HAP-1 (cell line): Measurements from ENCODE around the gene PALLD.

Experiments
- DNase-seq, 2 experiments: peaks; one replicate each; pipeline ENCODE4 v3.0.0-alpha.2; 2016 to 2020; ENCODE audit warnings: low spot score in 2 of 2
- H3K27me3 ChIP-seq: fragments of 250-450 bp; sonication (Bioruptor Pico); 2 replicates; pipeline ENCODE4 v1.5.1; 2020; ENCODE audit warnings: low read depth, mild to moderate bottlenecking, moderate library complexity
- H3K36me3 ChIP-seq: fragments of 250-450 bp; sonication (Bioruptor Pico); replicated peaks from 2 replicates; pipeline ENCODE4 v1.5.1; 2020; ENCODE audit warnings: mild to moderate bottlenecking
- H3K4me1 ChIP-seq: fragments of 250-450 bp; sonication (Bioruptor Pico); 2 replicates; pipeline ENCODE4 v1.5.1; 2020; ENCODE audit warnings: mild to moderate bottlenecking
- H3K4me3 ChIP-seq: fragments of 250-450 bp; sonication (Bioruptor Pico); 2 replicates; pipeline ENCODE4 v1.5.1; 2020; ENCODE audit warnings: mild to moderate bottlenecking, moderate library complexity
- H3K9me3 ChIP-seq: fragments of 250-450 bp; sonication (Bioruptor Pico); 2 replicates; pipeline ENCODE4 v1.5.1; 2020; ENCODE audit warnings: mild to moderate bottlenecking, moderate library complexity
- in situ Hi-C: fragments of 300-500 bp; cut with MboI; formaldehyde crosslinking; loops from 3 replicates; pipeline ENCODE4 v1.14.3; 2020; ENCODE audit warnings: low sequenced_read_pairs, inconsistent platforms, mixed read lengths

PALLD gene

GRCh38 chr4:168744021-168744420 is 247.2 kb downstream of the PALLD start:
- no peaks in the 10 kb centered on the region; the same call in 1 of the 2 replicates for H3K4me1 ChIP-seq
- no peaks in the 10 kb centered on the region for H3K36me3 ChIP-seq
- no peaks in the 10 kb centered on the region for H3K9me3 ChIP-seq
- H3K4me3 ChIP-seq, result no peak overlapping the region
- in situ Hi-C loops, result no loop called here
- no peak for DNase-seq
- H3K27me3 ChIP-seq, result no peaks in the 10 kb centered on the region

- no peak overlapping the region for H3K4me3 ChIP-seq
- in situ Hi-C loops, result no loop called here
- no peaks in the 10 kb centered on the region for H3K36me3 ChIP-seq
- no peaks in the 10 kb centered on the region for H3K27me3 ChIP-seq
- no peak for DNase-seq
- no peaks in the 10 kb centered on the region for H3K4me1 ChIP-seq
- H3K9me3 ChIP-seq, result no peaks in the 10 kb centered on the region
These were observed 252.0 kb downstream of the PALLD start for GRCh38 chr4:168748807-168749206.

DNA sequence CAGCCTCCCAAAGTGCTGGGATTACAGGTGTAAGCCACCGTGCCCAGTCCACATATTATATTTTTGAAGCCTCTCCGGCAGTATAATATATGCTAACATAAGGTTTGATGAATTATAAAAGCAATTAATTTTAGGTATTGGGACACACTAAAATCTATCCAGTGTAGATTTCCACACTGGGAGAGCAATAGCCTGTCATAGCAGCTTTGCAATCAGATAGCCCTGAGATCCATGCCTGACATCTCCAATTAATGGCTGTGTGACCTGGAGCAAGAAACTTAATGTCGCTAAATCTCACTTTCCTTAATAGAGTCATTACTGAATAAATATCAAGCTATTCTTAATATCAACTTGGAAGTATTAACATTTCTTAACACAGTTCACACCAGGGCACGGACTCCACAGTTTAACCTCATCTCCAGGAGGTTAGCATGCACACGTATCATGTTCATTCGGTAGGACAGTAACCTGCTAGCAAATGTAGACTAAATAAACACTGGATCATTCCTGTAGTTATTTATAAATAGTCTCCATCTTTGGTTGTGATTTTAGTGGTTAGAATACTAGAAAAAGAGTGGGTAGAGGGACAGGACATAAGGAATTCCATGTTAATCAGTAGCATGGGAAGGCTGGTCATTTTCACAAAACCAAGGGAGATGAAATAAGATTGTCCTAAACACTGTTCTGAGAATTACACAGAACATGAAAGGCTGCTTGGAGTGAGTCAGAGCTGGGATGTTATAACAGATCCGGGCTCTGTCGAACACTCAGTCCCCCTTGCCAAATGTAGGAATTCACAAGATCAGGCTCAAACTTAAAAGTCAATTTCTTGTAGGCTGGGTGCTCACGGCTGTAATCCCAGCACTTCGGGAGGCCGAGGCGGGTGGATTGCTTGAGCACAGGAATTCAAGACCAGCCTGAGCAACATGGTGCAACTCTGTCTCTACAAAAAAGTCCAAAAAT is 254.7 kb downstream of the PALLD start:
- Histone ChIP-seq H3K36me3 (no peaks in the 10 kb centered on the region), H3K4me1 (no peaks in the 10 kb centered on the region), H3K27me3 (no peaks in the 10 kb centered on the region), H3K9me3 (no peaks in the 10 kb centered on the region), H3K4me3 (no peak overlapping the region)
- DNase-seq, result no peak
- in situ Hi-C loops, result no loop called here

DNA sequence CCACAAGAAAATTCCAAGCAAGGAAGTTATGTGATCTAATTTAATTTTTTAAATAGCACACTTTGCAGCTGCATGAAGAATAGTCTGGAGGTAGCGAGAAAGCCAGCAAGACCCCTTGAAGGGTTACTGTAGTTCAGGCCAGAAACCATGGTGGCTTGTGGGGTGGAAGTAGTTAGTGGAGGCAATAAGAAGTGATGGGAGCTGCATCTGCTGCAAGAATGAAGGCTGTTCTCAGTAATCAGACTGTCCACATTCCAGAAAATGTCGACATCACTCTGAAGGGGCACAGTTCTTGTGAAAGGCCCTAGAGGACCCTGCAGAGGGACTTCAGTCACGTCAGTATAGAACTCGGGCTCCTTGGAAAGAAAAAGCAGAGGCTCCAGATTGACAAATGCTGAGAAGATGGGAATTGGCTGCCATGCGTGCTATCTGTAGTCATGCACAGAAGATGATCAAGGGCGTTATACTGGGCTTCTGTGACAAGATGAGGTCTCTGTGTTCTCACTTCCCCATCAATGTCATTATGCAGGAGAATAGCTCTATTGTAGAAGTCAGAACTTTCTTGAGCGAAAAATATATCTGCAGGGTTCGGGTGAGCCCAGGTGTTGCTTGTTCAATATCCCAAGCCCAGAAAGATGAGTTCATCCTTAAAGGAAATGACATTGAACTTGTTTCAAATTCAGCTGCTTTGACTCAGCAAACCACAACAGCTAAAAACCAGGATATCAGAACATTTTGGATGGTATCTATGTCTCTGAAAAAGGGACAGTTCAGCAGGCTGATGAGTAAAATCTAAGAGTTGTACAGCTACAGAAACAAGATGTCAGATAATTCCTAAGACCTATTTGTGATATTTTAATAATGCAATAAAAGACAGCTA is 259.0 kb downstream of the PALLD start:
- in situ Hi-C loops, result no loop called here
- H3K4me1 ChIP-seq, result no peaks in the 10 kb centered on the region
- H3K4me3 ChIP-seq, result no peak overlapping the region
- DNase-seq, result no peak
- H3K27me3 ChIP-seq, result no peaks in the 10 kb centered on the region
- no peaks in the 10 kb centered on the region for H3K36me3 ChIP-seq
- H3K9me3 ChIP-seq, result no peaks in the 10 kb centered on the region

DNA sequence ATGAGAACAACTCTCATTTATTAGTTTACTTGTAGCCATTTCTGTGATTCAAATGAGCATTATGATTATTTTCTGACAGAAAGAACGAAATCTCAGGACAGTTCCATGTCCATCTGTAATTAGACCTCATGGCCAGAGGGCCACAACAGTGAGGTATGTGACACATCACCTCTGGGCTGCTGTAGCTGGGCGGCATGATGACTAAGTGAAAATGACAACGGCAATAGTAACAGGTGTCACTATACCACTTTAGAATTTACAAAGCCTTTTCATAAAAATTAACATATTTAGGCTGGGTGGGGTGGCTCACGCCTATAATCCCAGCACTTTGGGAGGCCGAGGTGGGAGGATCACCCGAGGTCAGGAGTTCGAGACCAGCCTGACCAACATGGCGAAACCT is 260.6 kb downstream of the PALLD start:
- Histone ChIP-seq H3K4me3 (no peak overlapping the region), H3K9me3 (no peaks in the 10 kb centered on the region), H3K27me3 (no peaks in the 10 kb centered on the region), H3K4me1 (no peaks in the 10 kb centered on the region), H3K36me3 (no peaks in the 10 kb centered on the region)
- no peak for DNase-seq
- in situ Hi-C loops, result no loop called here

- in situ Hi-C loops, result no loop called here
- no peak for DNase-seq
- Histone ChIP-seq H3K4me1 (no peaks in the 10 kb centered on the region), H3K9me3 (no peaks in the 10 kb centered on the region), H3K4me3 (no peak overlapping the region), H3K27me3 (no peaks in the 10 kb centered on the region), H3K36me3 (no peaks in the 10 kb centered on the region)
These were observed 261.6 kb downstream of the PALLD start for GRCh38 chr4:168758351-168758876.

- no peak overlapping the region for H3K4me3 ChIP-seq
- DNase-seq, result no peak
- in situ Hi-C loops, result no loop called here
- H3K27me3 ChIP-seq, result no peaks in the 10 kb centered on the region
- no peaks in the 10 kb centered on the region for H3K4me1 ChIP-seq
- H3K9me3 ChIP-seq, result no peaks in the 10 kb centered on the region
- H3K36me3 ChIP-seq, result no peaks in the 10 kb centered on the region
These were observed 262.5 kb downstream of the PALLD start for GRCh38 chr4:168759321-168759720.

- H3K9me3 ChIP-seq, result no peaks in the 10 kb centered on the region
- no peaks in the 10 kb centered on the region for H3K36me3 ChIP-seq
- H3K4me1 ChIP-seq, result no peaks in the 10 kb centered on the region
- H3K27me3 ChIP-seq, result no peaks in the 10 kb centered on the region
- in situ Hi-C loops, result no loop called here
- H3K4me3 ChIP-seq, result no peak overlapping the region
- no peak for DNase-seq
These were observed 263.2 kb downstream of the PALLD start for GRCh38 chr4:168759959-168760527.

DNA sequence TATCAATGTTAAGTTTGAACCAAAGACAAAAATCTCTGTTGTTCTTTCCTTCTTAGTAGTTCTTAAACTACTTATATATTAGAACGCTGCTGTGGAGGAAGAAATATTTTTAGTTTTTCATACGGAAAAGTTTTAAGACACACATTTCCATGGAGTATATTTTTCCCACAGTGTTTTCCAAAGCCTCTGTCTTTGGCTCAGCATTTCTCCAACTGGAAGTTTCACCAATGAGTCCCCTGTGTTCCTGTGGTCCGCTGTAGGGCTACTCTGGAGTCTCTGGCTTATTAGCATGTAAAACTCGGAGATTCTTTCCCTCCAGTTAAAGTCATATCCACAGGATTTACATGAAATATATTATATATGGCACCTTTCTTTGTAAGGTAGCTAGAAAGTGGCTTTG is 264.2 kb downstream of the PALLD start:
- no peaks in the 10 kb centered on the region for H3K36me3 ChIP-seq
- H3K27me3 ChIP-seq, result no peaks in the 10 kb centered on the region
- no peaks in the 10 kb centered on the region for H3K4me1 ChIP-seq
- no peak overlapping the region for H3K4me3 ChIP-seq
- no peaks in the 10 kb centered on the region for H3K9me3 ChIP-seq
- in situ Hi-C loops, result no loop called here
- no peak for DNase-seq

DNA sequence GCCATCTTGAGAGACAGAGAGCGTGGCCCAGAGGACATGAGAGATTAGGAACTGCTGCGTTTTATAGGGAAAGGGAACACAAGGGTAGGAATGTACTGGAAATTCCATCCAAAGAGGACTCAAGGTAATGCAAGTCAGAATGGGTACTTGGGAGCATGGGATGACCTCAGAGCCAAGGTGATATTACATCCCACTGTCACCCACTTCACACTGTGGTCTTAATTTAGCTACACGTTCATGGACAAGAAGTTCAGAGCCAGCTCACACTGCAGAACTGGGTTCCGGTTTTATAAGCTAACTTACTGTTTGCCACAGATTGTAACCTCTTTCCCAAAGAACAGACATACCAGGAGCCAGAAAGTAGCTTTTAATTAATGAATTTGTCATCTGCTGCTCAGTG is 268.5 kb downstream of the PALLD start:
- no peak for DNase-seq
- Histone ChIP-seq H3K4me1 (no peaks in the 10 kb centered on the region), H3K9me3 (no peaks in the 10 kb centered on the region), H3K36me3 (no peaks in the 10 kb centered on the region), H3K4me3 (no peak overlapping the region), H3K27me3 (no peaks in the 10 kb centered on the region)
- in situ Hi-C loops, result no loop called here

GRCh38 chr4:168765726-168766125 is 268.9 kb downstream of the PALLD start:
- Histone ChIP-seq H3K36me3 (no peaks in the 10 kb centered on the region), H3K9me3 (no peaks in the 10 kb centered on the region), H3K4me3 (no peak overlapping the region), H3K4me1 (no peaks in the 10 kb centered on the region), H3K27me3 (no peaks in the 10 kb centered on the region)
- no peak for DNase-seq
- in situ Hi-C loops, result no loop called here

DNA sequence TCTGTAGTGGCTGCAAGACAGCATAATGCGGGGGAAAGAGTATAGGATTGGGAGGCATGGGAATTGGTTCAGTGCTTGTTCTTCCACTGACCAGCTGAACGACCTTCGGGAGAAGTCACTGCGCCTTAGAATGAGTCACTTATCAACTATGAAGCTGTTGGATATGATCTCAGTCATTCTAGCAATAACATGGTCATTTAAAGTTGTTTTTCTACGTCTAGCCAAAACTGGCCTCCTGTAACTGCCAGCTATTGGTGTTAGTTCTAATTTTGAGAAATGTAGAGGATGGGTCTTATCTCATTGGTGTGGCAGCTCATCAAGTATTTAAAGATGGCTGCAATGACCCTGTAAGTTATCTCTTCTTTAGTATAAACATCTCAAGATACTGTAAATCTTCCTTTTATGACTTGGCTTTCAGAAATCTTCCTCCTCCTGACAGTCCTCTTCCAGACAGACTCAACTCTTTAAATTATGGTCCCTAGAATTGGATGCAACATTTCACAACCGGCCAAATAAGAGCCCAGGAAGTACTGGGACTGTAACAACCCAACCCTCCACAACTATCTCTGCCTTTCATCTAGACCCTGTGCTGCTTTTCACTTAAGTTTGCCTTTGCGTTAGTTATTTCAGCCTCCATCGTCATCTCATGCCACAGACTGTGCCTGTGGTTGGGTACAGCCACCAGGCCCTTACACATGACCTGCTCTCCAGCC is 269.9 kb downstream of the PALLD start:
- H3K27me3 ChIP-seq, result no peaks in the 10 kb centered on the region
- no peak overlapping the region for H3K4me3 ChIP-seq
- in situ Hi-C loops, result no loop called here
- no peak for DNase-seq
- no peaks in the 10 kb centered on the region for H3K36me3 ChIP-seq
- no peaks in the 10 kb centered on the region for H3K9me3 ChIP-seq
- no peaks in the 10 kb centered on the region for H3K4me1 ChIP-seq

- Histone ChIP-seq H3K4me1 (no peaks in the 10 kb centered on the region), H3K36me3 (no peaks in the 10 kb centered on the region), H3K9me3 (no peaks in the 10 kb centered on the region), H3K27me3 (no peaks in the 10 kb centered on the region), H3K4me3 (no peak overlapping the region)
- in situ Hi-C loops, result no loop called here
- DNase-seq, result no peak
These were observed 272.6 kb downstream of the PALLD start for GRCh38 chr4:168769416-168769815.
